SW 1271 (cell line): ENCODE data around the gene MCM5.
"Not testable (repeated sequence)": the region's sequence is repeated elsewhere in the genome, so short reads cannot be mapped to it uniquely, and the experiment has no call there.

Experiments used
- DNase-seq, 2 experiments: peaks; one replicate each; lab custom pipeline; 2025; lab: John Stamatoyannopoulos, UW

Gene MCM5

DNA sequence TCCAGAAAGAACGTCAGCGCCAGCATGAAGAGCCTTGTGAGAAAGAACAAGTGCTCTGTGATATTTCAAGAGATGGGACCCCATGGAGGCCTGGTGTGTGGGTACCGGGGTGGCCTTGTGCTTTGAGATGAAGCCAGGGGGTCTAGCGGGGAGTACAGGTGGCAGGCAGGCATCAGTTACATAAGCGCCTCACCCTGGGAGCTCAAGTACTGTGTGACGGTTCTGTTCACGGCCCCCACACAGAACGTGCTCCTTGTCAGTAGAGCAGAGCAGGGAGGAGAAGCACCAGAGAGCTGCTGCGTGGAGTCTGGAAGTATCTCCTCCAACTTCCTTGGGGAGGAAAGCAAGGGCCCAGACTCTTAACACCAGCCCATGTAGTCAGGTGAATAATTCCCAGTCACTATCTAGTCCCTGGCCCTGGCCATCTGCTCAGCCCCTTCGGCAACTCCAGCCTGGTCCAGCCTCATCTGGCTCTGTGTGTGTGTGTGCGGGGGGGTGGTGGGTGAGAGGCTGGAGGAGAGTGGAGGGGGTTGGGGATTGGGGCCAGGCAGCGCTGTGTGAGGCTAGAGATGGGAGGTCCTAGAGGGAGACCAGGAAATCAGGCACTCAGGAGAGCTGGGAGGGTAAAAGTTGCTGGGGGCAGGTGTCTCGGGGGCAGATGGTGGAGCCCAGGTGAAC, 32.4 kb downstream of the MCM5 start:
- no peak for DNase-seq

DNA sequence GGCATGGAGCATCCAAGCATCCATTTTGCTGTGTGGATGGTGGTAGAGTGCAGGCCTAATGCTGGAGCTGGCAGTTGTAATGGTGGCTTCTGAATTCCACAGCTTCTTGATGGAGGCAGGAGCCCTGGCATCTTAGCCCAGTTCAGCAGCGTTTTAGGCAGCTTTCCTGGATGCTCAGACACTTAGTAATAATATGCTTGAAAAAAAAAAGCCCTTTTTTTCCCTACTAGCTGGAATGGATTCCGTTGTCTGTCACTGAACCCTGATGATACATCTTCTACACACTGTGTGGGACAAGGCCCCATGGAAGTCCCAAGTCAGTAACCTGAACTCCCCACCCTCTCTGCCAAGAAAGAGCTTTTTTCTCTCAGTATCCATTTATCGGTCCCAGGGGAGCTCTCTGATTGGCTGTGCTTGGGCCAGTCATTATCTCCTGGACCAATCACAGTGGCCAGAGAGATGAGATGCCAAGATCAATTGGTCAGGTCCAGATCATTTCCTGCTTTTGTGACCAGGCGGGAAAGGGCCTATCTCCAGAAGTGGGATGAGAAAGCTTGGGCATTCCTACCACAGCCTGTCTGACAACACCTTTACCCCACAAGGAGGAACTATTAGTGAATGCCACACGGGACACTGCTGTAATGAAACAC, 34.2 kb downstream of the MCM5 start:
- DNase-seq = no peak

DNA sequence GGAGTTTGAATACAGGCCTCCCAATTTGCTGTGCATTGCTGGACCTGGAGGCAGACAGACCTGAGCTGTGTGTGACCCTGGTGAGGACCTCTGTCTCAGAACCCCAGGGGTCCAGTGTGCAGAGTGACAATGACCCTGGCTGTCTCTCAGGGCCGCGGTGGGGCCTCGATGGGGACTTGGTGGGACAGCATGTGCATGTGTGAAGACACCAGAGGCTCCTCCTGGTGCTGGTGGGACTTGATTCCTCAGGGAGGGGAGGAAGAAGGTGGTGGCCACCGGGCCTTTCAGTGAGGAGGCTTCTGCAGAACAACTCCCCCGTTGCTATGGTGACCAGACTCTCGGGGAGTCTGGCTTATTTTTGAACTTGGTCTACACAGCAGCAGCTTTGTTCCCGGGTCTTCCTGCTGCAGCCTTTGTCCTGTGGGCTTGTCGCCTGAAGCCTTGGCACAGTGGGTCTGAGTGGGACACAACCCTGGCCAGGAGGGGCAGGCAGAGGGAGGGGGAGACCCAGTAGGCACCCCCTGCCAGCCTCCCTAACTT, 35.3 kb downstream of the MCM5 start:
- no peak for DNase-seq

DNA sequence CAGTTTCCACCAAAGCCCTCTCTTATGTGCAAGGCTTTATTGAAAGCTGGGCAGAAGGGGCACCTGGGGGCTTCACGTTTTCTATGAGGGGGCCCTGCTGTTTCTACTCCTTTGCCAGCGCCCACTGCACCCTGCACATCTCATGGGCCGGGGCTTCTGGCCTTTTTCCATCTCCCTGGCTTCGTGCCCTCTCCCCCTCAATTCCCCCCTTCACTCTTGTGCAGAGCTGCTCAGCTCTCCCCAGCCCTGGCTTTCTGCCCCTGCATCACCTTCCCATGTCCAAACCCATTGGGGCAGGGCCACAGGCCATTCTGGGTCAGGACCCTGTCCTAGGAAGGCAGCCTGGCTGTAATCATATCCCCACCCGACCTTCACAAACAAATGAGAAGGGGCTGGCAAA, 36.5 kb downstream of the MCM5 start:
- no peak for DNase-seq

DNA sequence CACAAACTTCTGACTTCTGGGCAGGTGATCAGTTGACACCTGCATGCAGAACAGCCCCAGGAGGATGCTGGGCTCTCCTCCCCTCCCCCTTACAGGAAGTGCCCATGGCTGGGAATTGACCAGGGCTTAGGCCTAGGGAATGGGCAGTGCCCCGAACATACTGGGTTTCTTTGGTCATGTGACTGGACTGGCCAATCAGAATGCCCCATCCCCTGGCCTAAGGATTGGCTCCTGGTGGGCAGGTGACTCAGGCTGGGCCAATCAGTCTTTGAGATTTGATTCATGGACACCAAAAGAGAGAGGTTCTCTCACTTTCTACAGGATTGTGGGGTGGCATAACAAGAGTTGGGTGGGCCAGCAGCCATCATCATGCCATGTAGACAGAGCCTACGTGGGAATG, 37.1 kb downstream of the MCM5 start:
- DNase-seq = peak in 1 of 2 experiments; percentile 22

DNA sequence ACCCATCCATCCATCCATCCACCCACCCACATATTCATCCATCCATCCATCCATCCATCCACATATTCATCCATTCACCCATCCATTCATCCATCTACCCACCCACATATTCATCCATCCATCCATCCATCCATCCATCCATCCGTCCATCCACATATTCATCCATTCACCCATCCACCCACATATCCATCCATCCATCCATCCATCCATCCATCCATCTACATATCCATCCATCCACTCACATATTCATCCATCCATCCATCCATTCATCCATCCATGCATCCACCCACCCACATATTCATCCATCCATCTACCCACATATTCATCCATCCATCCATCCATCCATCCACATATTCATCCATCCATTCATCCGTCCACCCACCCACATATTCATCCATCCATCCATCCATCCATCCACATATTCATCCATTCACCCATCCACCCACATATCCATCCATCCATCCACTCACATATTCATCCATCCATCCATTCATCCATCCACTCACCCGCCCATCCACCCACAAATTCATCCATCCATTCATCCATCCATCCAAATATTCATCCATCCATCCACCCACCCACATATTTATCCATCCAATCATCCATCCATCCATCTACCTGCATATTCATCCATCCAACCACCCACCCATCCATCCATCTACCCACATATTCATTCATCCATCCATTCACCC, 38.9 kb downstream of the MCM5 start:
- DNase-seq = not testable (repeated sequence)

DNA sequence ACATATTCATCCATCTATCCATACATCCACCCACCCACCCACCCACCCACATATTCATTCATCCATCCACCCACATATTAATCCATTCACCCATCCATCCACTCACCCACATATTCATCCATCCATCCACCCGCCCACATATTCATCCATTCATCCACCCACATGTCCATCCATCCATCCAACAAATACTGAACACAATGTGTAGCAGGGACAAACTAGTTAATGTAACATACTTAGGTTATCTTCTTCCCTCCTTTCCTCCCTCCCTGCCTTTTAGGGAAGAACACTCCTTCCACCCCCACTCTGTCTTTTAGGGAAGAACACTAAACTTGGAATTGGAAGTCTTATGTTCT, 39.4 kb downstream of the MCM5 start:
- no peak for DNase-seq

DNA sequence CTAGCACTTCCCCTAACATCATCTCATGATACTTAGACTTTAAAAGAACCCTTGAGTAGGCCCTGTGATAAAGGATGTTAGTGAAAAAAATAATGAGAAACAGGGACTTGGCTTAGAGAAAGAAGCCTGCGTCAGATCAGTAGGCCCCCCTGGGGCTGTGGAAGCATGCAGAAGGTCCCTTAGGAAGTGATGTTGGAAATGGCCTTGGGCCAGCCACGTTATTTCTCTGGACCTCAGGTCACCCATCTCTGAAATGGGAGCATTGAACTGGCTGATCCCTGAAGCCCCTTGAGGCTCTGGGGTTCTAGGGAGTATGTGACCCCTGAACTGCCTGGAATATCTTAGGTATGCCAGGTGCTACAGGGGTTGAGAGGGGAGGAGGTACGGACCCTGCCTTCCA, 40.2 kb downstream of the MCM5 start:
- no peak for DNase-seq

DNA sequence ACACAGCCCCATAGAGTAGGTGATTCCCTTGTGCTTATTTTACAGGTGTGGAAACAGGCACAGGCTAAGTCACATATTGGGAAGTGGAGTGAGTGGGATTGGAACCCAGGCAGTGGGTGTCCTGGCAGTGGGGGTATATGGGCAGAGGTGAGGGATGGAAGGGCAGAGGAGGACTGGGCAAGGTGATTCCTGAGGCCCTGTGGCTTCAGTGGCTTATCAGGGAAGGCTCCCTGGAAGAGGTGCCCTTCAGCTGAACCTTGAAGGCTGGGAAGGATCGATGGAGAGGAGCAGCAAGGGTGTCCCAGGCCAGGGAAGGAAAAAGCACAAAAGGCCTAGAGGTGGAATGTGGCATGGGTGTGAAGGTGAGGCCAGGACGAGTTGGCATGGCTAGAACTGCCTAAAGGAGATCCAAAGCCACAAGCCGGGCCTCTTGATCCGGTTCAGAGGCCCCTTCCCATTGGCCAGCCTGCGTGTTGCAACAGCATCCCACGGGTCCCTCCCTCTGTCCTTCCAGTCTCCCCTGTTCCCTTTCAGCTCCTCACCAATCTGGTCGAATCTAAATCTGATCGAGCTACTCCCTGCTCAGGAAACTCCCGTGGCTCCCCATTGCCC, 41.7 kb downstream of the MCM5 start:
- no peak for DNase-seq

DNA sequence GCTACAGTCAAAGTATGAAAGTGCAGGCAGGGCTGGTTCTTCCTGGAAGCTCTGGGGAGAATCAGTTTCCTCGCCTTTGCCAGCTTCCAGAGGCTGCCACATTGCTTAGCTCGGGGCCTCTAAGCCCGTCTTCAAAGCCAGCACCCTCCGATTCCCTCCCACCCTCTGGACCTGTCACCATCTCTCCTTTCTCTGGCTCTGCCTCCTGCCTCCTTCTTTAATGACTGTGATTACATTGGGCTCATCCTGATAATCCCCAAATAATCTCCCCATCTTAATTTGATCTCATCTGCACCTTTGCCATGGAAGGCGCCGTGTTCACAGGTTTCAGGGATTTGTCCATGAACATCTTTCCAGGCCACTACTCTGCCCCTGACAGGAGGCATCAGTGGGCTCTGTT, 42.5 kb downstream of the MCM5 start:
- DNase-seq = no peak

DNA sequence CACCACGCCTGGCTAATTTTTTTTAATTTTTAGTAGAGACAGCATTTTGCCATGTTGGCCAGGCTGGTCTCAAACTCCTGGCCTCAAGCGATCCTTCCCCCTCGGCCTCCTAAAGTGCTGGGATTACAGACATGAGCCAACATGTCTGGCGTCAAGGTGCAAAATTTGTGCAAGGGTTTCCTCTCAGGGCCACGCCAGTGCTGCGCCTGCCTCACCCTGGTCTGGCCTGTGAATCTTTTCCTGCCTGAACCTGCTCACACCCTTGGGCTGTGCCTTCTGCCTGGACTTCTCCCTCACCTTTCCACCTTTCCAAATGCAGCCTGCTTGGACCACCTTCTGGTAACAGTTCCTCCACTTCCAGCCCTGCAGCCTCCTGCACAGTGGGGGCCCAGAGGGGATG, 43.4 kb downstream of the MCM5 start:
- no peak for DNase-seq

DNA sequence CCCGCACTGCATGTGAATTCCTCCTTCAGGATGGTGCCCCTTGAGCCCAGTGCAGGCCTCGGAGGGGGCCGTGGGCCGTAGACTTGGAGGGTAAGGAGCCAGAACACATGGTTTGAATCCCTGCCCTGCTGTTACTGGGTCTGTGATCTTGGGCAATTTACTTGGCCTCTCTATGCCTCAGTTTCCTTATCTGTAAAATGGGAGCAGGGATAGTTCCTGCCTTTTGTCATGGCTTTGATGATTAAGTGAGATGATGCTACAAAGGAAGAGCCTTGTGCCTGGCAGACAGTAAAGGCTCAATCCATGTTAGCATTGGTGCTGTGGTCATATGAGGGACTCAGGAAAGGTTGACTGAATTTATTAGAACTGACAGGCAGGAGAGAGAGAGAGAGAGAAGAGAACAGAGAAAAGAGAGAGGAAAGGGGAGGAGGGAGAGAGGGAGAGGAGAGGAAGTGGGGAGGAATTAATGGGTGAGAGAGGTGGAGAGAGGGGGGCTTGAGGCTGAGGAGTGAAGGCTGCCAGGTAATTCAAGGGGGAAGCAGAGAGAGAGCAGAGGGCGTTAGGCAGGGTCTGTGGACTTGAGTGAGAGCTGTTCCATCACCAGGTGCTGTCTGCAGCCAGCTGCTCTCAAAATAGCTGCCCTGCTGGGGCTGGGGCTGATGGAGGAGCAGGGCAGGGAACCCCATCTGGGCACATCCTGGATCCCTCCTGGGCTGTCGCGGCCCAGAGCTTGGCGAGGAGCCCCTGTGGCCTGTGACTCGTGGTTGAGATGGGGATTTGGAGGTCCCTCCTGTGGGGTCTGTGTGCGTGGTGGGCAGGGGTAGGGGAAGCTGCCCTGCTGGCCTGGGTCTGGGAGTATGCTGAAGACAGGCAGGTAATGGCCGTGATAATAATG, 44.1 kb downstream of the MCM5 start:
- no peak for DNase-seq

DNA sequence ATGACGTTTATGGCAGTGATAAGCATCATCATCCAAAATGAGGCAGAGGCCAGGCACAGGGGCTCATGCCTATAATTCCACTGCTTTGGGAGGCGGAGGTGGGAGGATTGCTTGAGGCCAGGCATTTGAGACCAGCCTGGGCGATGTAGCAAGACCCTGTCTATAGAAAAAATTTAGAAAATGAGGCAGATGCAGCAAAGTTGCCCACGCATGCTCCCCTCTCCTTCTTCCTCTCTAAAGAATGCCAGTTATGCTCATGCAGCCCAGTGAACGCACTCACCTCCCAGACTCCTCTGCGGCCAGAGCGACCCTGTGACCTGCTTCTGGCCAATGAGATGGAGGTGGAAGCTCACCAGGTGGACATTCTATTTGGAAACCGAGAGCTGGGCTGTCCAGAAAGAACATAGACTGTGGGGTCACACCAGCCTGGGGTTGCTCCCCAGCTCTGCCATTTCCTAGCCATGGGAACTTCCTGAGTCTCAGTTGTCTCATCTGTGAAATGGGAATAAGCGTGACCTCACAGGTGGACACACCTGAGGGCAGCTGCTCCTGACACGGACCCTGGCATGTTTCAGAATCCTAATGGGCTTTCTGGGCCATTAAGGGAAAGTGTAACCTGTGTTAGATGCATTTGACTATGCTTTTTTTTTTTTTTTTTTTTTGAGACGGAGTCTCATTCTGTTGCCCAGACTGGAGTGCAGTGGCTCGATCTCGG, 44.9 kb downstream of the MCM5 start:
- no peak for DNase-seq

DNA sequence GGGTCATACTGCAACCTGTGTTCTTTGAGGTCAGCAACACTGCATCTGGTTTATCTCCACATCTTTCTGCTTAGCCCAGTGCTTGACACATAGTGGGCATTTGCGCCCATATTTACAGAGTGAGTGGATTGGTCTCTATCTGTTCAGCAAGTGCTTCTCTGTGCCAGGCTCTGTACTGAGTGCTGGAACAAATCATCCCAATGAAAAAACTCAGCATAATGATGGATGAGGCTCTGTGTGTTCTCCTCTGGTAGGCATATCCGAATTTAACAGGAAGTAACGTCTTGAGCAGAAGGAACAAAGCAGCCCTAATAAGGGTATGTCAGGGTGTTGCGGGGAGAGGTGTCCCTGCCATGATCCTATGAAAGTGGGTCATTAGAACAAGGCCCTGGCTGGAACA, 46.0 kb downstream of the MCM5 start:
- no peak for DNase-seq

DNA sequence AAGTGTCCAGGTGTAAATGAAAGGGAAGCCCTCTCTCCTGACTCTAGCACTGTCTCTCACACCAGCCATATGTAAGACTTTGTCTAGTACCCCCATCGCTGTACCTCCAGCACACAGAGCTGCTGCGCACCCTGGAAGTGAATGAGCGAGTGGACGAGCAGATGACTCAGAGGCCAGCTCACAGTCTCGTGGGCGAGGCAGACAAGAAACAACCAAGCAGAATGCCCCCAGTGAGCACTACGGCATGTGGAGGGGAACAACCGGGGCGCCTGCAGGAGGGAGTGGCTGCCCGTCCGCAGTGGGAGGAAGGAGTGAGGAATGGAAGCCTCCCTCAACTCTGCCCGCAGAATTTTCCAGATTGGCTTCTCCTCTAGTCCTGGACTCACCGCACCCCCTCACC, 46.4 kb downstream of the MCM5 start:
- no peak for DNase-seq

DNA sequence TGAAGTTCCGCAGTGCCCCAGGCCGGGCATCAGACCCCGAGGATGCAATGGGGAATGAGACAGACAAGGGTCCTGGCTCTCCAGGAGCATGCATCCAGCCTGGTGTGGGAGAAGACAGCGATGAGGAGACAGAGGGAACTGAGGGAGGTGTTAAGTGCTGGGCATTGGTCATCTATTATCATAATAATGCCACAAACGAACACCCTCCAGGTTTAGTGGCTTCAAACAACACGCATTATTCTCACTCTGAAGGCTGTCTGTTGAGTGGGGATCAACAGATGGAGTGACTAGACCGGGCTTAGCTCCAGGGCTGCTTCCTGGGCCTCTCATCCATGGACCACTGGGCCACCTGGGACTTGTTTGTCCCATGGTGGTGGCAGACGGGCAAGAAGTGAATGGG, 48.6 kb downstream of the MCM5 start:
- no peak for DNase-seq

DNA sequence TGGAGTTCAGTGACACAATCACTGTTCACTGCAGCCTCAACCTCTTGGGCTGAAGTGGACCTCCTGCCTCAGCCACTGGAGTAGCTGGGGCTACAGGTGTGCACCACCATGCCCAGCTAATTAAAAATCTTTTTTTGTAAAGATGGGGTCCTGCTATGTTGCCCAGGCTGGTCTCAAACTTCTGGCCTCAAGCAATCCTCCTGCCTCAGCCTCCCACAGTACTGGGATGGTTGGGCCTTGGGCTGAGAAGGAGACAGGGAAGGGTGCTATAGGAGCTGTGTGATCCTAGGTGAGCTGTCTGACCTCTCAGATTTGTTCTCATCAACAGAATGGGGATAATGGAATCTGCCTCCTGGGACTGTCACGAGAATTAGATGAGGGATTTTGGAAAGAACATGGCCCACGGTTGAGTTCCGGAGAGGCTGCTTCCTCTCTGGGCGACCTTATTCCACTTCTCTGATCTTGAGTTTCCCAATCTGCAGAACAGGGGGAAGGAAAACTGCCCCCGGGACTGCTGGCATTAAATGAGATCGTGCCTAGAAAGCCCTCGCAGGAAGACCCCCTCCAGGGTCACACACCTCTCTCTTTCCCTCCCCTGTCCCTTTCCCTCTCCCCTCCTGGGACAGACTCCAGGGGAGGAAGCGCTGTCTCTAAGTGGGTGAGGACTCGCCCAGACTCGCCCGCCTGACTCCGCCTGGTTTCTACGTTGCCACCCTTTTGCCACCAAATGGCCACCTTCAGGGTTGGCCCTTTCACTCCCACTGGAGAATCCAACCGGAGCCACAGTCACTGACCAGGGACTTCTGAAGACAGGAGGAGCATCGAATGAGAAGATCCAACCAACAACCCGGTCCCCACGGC, 50.1 kb downstream of the MCM5 start:
- DNase-seq = no peak

DNA sequence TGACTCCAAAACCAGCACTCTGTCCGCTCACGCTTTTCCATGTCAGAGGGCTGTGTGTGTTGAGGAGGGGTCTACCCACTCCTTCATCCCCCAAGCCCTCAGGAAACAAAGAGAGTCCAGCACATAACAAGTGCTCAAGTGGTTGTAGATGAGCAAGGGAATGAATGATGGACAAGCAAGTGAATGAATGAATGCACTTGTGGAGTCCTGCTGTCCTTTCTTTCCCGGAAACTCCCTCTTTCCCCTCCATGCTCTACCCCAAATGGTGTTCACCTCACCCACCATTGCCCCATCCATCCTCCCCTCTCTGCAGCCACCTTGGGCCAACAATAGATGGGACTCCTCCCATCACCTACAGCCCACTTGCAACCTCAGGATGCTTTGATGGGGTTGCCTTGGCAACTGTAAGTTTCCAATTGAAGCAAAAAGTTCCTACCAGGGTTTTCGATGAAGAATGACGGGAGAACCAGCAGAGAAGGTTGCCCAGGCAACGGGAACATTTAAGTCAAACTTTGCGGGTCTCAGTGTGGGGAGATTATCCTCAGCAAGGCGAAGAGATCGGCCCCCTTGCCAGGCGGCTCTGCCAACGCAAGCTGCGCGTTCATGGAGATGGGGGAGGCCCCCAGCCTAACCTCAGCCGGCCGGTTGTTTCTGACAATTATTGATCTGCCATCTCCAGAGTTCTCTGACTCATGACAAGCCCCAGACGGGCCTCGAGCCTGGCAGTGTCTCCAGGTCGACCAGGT, 51.1 kb downstream of the MCM5 start:
- DNase-seq = no peak

DNA sequence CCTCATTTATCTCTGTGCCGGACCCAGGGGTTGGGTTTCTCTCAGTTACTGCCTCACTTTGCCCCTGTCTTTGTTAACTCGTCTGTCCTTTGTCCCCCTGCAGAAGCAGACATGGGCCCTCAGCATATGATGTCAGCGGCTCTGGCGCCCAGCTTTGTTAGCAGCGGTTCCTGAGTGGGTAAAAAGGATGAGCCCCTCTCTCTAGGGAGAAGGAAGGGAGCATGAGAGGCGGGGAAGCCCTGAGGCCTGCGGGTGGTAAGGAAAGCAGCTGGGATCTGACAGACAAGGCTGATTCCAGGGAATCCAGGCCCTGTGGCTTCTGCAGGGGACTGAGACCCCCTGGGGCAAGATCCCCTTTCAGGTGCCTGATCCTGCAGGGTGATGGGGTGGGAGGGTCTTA, 51.7 kb downstream of the MCM5 start:
- no peak for DNase-seq
